Measurements from ENCODE around the gene PLEKHJ1.

GRCh38 chr19:2202366-2202765 is 33.8 kb downstream of the PLEKHJ1 start:
- TF ChIP-seq CTCF (IDR thresholded peaks at IDR 0.05) (no peak), CEBPB (IDR thresholded peaks at IDR 0.05) (no peak), POLR2A (IDR thresholded peaks at IDR 0.05; ENCODE audit: low read length) (no peak), JUN (IDR thresholded peaks at IDR 0.05) (no peak), RAD21 (conservative IDR thresholded peaks at IDR 0.05 in 1 of 2, IDR thresholded peaks at IDR 0.05 in 1 of 2) (no peak), BCL3 (IDR thresholded peaks at IDR 0.05) (no peak), REST (IDR thresholded peaks at IDR 0.05) (no peak), SMC3 (IDR thresholded peaks at IDR 0.05) (no peak), ZSCAN20 (CRISPR knock-in tag; IDR thresholded peaks at IDR 0.05) (no peak)

All from A549 (cell line).